ENCODE data around the gene CYP19A1.

The CYP19A1 gene

DNA sequence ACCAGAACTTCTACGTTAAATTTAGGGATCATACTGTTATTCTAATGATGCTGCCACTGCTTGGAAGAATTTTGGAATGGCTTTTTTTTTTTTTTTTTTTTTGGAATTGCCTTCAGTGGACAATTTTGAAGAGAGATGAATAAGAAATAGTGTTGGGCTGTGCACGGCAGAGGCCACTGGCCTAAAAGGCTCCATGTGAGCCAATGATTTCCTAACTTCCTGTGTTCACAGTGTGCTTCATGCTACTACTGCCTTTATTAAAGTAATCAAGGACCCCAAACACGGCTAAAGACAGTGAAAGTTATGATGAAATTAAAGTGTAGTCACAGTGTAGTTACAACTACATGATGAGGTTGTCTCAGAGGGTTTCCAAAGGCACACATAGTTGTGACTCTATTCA, 142.9 kb downstream of the CYP19A1 start:
- TF ChIP-seq POLR2AphosphoS5 (IDR thresholded peaks at IDR 0.05; ENCODE audit: low read depth, low read length) (no peak), TAF1 (IDR thresholded peaks at IDR 0.05; ENCODE audit: borderline replicate concordance, insufficient read depth, low read length) (no peak), FOXP2 (optimal IDR thresholded peaks at IDR 0.05; ENCODE audit: borderline replicate concordance, extremely low read depth, extremely low read length, insufficient read depth) (no peak), SIN3A (IDR thresholded peaks at IDR 0.05; ENCODE audit: borderline replicate concordance, insufficient read depth, low read length) (no peak)
- TF ChIP-seq, protein P1, sequence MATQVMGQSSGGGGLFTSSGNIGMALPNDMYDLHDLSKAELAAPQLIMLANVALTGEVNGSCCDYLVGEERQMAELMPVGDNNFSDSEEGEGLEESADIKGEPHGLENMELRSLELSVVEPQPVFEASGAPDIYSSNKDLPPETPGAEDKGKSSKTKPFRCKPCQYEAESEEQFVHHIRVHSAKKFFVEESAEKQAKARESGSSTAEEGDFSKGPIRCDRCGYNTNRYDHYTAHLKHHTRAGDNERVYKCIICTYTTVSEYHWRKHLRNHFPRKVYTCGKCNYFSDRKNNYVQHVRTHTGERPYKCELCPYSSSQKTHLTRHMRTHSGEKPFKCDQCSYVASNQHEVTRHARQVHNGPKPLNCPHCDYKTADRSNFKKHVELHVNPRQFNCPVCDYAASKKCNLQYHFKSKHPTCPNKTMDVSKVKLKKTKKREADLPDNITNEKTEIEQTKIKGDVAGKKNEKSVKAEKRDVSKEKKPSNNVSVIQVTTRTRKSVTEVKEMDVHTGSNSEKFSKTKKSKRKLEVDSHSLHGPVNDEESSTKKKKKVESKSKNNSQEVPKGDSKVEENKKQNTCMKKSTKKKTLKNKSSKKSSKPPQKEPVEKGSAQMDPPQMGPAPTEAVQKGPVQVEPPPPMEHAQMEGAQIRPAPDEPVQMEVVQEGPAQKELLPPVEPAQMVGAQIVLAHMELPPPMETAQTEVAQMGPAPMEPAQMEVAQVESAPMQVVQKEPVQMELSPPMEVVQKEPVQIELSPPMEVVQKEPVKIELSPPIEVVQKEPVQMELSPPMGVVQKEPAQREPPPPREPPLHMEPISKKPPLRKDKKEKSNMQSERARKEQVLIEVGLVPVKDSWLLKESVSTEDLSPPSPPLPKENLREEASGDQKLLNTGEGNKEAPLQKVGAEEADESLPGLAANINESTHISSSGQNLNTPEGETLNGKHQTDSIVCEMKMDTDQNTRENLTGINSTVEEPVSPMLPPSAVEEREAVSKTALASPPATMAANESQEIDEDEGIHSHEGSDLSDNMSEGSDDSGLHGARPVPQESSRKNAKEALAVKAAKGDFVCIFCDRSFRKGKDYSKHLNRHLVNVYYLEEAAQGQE (IDR thresholded peaks at IDR 0.05; ENCODE audit: insufficient read depth in 1 of 2, low read depth in 2 of 2, low read length in 2 of 2), result no peak

DNA sequence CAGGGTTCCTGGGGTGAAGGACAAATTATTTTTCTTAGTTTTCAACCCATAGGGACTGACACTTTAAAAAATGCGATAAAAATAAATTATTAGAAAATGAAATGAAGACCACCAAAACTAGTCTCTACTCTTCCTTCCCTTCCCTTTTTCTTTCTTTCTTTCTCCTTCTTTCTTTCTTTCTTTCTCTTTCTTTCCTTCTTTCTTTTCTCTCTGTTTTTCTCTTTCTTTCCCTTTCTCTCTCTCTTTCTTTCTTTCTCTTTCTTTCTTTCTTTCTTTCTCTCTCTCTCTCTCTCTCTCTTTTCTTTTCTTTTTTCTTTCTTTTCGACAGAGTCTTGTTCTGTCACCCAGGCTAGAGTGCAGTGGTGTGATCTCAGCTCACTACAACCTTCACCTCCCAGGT, 144.4 kb downstream of the CYP19A1 start:
- TF ChIP-seq POLR2AphosphoS5 (IDR thresholded peaks at IDR 0.05; ENCODE audit: low read depth, low read length) (no peak), FOXP2 (optimal IDR thresholded peaks at IDR 0.05; ENCODE audit: borderline replicate concordance, extremely low read depth, extremely low read length, insufficient read depth) (no peak), SIN3A (IDR thresholded peaks at IDR 0.05; ENCODE audit: borderline replicate concordance, insufficient read depth, low read length) (no peak)
- TF ChIP-seq, protein P1 (IDR thresholded peaks at IDR 0.05; ENCODE audit: insufficient read depth in 1 of 2, low read depth in 2 of 2, low read length in 2 of 2), result no peak

DNA sequence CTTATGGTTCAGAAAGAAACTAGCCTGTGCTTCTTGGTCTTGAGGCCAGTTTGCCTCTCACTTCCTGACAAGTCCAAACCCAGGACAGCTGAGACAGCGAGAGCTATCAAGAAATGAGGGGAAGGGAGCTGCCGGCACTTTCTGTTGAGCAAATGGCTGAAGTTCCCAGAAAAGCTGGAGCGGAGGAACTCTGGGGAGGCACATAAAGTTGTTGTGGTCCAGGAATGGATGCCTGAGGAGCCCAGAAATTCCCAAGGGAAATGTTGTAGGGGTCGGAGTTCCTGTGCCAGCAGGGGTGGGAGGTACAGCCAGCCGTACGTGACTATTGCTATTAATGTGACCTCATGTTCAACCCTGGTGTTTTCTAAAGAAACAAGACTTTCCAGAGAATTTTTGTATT, 144.9 kb downstream of the CYP19A1 start:
- TF ChIP-seq, protein P1 (IDR thresholded peaks at IDR 0.05; ENCODE audit: insufficient read depth in 1 of 2, low read depth in 2 of 2, low read length in 2 of 2), result no peak
- no peak for TF ChIP-seq FOXP2 (optimal IDR thresholded peaks at IDR 0.05; ENCODE audit: borderline replicate concordance, extremely low read depth, extremely low read length, insufficient read depth)
- no peak for TF ChIP-seq POLR2AphosphoS5 (IDR thresholded peaks at IDR 0.05; ENCODE audit: low read depth, low read length)
- TF ChIP-seq SIN3A (IDR thresholded peaks at IDR 0.05; ENCODE audit: borderline replicate concordance, insufficient read depth, low read length), result no peak
- TF ChIP-seq TAF1 (IDR thresholded peaks at IDR 0.05; ENCODE audit: borderline replicate concordance, insufficient read depth, low read length), result no peak

DNA sequence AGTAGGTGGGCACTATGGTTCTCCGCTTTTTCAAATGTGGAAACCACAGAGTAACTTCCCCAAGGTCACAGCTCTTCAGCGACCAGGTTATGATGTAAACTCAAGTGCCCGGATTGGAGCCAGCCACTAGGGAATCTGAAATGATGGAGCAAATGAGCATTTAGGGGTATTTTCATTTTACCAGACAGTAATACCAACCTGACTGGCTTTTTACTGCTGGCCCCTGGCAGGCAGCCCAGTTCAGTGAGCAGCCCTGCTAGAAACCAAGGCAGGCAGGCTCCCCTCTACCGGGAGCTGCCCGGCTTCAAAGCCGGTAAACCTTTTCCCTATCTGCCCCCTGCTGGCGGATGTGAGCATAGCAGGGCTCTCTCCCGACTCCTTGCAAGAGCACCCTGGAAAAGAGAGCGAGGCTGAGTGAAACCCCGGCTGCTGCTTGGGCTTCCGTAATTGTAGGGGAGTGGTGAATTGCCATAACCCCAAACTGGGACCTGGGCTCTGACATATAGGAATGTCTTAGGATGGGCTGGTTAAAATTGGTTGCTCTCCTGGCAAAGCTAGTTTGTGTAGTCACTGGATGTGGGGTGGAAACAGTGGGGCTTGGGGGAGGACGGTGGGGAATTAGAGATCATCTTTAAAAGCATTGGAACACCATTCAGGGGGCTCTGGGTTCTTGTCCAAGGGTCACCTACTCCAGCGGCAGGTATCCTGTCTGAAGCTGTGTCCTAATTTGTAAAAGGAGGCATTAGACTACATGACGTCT, 145.7 kb downstream of the CYP19A1 start:
- TF ChIP-seq FOXP2 (optimal IDR thresholded peaks at IDR 0.05; ENCODE audit: borderline replicate concordance, extremely low read depth, extremely low read length, insufficient read depth) (no peak), TAF1 (IDR thresholded peaks at IDR 0.05; ENCODE audit: borderline replicate concordance, insufficient read depth, low read length) (no peak), SIN3A (IDR thresholded peaks at IDR 0.05; ENCODE audit: borderline replicate concordance, insufficient read depth, low read length) (no peak), POLR2AphosphoS5 (IDR thresholded peaks at IDR 0.05; ENCODE audit: low read depth, low read length) (no peak)
- TF ChIP-seq, protein P1 (IDR thresholded peaks at IDR 0.05; ENCODE audit: insufficient read depth in 1 of 2, low read depth in 2 of 2, low read length in 2 of 2), result no peak

All from PFSK-1 (cell line).